Measurements from ENCODE around the gene HNRNPK.
"Not testable (repeated sequence)": the region's sequence is repeated elsewhere in the genome, so short reads cannot be mapped to it uniquely, and the experiment has no call there.

The HNRNPK gene

DNA sequence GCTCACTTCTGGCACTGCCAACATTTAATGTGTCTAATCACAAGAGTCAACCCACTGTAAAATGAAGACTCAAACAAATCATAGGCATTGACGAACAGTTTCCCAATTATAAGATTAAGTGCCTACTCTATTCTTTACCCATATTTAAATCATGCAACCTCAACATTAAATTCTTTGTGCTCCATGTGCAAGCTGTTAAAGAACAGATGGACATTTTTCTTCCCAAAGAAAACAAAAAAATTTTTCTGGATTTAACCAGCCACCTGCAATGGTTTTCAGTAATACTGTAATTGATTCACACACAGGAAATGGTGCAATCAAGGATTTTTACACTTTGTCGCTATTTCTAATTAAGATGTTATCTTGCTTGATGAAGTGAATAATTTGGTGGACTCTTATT lies 3.6 kb downstream of the HNRNPK start:
- no peak for DNase-seq (ENCODE audit: low read depth)

DNA sequence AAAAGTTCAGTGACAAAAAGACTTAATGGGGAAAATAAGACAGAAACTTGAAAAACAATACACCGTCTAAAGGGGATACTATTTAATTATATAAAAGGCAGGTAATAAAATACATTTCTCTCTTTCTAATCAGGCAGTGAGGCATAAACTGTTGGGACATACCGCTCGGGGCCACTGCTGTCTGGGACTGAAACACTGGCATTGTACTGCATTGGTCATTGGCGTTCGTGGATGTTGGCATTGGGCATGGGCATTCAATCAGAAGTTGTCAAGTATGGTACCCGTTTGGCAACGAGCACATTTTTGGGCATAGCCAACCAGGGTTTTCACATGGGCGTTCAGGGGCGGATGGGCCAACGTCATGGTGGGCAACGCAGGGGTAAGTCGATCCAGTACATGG lies 4.7 kb downstream of the HNRNPK start:
- DNase-seq (ENCODE audit: low read depth) = no peak

- no peak for DNase-seq (ENCODE audit: low read depth)
Measured at GRCh38 chr9:83972286-83972685, 7.7 kb downstream of the HNRNPK start.

- DNase-seq (ENCODE audit: low read depth) = no peak
Measured at GRCh38 chr9:83971485-83971884, 8.5 kb downstream of the HNRNPK start.

DNA sequence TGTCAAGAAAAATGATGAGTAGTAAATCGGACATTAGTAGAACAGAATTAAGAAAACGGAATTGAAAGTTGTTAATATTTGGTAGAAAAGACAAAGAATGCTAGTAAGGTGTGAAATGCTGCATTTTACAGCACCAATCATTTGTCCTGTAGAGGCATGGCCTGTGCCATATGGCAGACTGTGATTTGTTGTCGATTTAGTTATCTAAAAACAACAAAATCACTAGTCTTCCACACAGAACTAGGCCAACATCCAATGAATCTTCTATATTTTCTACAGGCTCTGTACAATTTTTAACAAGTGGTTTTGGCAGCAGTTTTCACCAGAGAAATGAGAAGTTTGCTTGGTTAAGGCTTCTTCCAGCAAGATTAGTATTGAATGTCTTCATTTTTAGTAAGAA lies 10.4 kb downstream of the HNRNPK start:
- DNase-seq (ENCODE audit: low read depth) = no peak

DNA sequence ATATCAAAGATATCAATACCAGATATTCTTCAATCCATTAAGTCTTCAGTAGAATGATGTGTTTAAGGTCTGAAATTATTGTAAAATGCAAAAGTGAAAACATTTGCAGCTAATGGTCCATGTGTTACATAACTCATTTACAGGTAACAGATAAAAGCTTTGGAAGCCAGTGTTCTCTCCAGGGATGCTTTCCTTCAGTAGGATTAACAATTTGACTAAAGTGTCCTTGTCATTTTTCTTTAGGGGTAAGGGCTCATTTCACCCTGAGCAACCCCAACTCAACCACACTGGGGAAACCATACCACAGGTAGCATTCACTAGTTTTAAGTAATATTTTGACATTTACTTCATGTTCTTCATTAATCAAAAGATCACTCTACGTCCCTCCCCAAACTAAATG lies 12.9 kb downstream of the HNRNPK start:
- DNase-seq (ENCODE audit: low read depth) = no peak

- no peak for DNase-seq (ENCODE audit: low read depth)
Measured at GRCh38 chr9:83966209-83966582, 13.8 kb downstream of the HNRNPK start.

- peak; percentile 43 for DNase-seq (ENCODE audit: low read depth)
Measured at GRCh38 chr9:83965350-83966208, 14.4 kb downstream of the HNRNPK start.

DNA sequence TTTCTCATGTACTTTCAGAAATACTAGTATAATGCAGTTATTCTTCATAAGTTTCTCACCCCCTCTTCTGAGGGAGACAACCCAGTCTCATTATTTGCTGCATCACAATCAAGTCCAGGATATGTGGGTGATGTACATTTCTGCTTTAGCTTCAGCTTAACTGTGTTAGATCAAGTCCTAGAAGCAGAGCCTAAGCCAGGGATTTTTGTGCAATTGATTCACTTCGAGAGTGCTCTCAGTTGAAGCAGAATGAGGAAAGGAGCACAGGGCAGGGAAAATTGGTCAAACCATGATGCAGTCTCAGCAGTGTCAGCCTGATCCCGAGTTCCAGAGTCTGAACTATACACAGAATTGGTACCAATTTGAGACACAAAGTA lies 15.1 kb downstream of the HNRNPK start:
- peak; percentile 37 for DNase-seq (ENCODE audit: low read depth)

DNA sequence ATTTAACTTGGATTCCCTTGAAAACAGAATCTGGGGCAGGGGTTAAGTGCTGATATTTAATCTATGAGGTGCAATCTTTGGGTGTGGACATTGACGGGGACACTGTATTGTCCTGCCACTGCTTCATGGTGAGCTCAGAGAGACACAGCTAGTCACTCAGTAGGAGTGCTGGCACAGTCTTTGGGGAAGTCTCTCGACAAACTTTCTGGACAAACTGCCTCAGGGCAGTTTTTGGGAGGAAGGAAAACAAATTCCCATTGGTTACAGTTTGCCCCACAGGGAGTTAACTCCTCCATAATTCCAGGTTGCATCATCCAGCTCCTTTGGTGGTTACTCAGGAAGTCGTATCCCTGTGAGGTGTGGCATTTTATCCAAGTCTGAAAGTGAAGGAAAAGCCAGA lies 17.9 kb downstream of the HNRNPK start:
- peak; percentile 40 for DNase-seq (ENCODE audit: low read depth)

DNA sequence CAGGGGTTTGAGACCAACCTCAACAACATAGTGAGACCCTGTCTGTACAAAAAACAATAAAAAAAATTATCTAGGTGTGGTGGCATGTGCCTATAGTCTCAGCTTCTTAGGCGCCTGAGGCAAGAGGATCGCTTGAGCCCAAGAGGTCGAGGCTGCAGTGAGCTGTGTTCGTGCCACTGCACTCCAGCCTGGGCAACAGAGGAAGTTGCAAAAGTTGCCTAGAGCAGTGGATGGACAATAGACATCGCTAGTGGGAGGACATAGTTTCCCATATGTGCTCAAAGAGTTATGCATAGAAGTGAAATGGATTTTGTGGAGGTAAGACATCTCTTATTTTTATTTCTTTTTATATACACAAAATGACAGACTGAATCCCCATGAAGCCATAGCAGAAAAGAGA lies 19.0 kb downstream of the HNRNPK start:
- DNase-seq (ENCODE audit: low read depth) = no peak

- DNase-seq (ENCODE audit: low read depth) = peak; percentile 58
Measured at GRCh38 chr9:83959061-83959460, 21.0 kb downstream of the HNRNPK start.

- no peak for DNase-seq (ENCODE audit: low read depth)
Measured at GRCh38 chr9:83957248-83957513, 22.8 kb downstream of the HNRNPK start.

DNA sequence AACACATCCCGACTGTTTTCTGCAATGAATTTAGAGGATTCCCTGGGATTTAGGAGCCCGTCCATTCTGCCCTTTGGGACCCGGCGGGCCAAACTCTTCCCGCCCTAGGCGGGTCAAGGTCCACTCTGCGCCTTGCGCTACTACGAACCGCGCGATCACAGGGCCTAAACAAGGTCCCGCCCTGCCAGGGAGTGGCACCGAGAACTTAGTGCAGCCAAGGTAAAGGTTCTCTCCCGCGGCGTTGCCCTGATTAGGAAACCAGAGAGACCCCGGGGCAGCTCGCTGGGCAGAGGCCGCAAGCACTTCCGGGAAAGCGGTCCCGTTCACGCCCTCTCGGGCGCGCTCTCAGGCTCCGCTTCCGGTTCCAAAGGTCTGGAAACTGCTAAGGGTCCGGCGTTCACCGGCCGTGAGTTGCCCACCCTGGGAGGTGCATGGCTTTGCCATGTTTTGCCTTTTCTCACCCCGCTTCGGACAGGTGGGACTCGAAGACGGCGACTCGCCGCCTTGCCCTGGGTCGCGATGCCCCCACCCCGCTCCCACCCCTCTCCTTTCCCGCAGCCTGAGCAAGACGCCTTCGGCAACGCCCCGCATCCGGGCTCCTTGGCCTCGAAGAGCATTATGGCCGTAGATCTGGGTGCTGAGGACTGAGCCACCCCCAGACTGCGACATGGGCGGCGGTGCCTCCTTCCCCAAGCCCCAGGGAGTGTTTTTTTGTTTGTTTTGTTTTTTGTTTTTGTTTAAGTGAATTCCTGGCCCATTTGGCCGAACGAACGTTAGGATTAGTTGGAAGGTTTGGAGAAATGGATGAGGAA lies 23.4 kb downstream of the HNRNPK start:
- peak; percentile 82 for DNase-seq (ENCODE audit: low read depth)

- DNase-seq (ENCODE audit: low read depth) = peak; percentile 30
Measured at GRCh38 chr9:83956086-83956435, 24.0 kb downstream of the HNRNPK start.

DNA sequence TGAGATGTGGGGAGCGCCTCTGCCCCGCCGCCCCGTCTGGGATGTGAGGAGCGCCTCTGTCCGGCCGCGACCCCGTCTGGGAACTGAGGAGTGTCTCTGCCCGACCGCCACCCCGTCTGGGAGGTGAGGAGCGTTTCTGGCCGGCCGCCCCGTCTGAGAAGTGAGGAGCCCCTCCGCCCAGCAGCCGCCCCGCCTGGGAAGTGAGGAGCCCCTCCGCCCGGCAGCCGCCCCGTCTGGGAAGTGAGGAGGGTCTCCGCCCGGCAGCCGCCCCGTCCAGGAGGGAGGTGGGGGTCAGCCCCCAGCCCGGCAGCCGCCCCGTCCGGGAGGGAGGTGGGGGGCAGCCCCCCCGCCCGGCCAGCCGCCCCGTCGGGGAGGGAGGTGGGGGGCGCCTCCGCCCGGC lies 31.9 kb downstream of the HNRNPK start:
- DNase-seq (ENCODE audit: low read depth) = not testable (repeated sequence)

- no peak for DNase-seq (ENCODE audit: low read depth)
Measured at GRCh38 chr9:83940590-83941303, 39.3 kb downstream of the HNRNPK start.

DNA sequence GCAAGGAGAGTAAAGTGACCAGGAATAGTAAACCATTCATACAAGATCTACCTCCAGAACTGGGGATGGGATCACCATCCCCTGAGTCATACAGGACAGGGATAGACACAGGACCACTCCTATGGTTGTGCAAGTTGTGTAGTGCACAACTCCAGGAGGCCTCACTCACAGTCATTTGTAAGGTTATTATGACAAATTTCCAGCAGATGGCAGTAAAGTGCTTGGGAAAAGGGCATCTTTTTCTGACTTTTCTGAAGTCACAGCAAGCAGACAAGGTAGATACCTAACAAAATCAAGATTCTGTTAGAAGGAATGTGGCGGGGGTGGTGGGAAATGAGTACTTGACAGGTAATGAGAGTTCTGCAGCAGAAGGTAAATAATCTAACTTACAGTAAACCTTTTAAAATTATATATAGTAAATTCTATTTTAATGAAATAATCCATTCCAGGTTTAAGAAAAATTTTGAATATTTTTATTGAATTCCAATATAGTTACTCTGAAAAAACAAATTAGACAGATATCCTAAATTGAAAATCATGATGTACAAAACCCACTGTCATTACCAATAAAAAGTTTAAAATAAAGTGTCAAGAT lies 42.1 kb downstream of the HNRNPK start:
- peak; percentile 81 for DNase-seq (ENCODE audit: low read depth)

DNA sequence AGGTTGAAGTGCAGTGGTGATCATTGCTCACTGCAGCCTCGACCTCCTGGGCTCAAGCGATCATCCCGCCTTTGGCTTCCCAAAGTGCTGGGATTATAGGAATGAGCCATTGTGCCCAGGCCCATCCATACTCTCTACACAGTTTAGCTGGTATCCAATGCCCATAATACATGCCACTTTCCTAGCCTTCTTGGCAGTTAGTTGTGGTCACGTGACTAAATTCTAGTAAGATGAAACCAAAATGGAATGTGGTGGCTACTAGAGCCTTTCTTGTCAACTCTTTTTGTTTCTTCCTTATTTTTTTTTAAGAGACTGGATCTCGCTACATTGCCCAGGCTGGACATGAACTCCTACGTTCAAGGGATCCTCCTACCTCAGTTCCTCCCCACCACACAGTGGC lies 43.5 kb downstream of the HNRNPK start:
- DNase-seq (ENCODE audit: low read depth) = no peak

- DNase-seq (ENCODE audit: low read depth) = peak; percentile 79
Measured at GRCh38 chr9:83935276-83935935, 44.6 kb downstream of the HNRNPK start.

DNA sequence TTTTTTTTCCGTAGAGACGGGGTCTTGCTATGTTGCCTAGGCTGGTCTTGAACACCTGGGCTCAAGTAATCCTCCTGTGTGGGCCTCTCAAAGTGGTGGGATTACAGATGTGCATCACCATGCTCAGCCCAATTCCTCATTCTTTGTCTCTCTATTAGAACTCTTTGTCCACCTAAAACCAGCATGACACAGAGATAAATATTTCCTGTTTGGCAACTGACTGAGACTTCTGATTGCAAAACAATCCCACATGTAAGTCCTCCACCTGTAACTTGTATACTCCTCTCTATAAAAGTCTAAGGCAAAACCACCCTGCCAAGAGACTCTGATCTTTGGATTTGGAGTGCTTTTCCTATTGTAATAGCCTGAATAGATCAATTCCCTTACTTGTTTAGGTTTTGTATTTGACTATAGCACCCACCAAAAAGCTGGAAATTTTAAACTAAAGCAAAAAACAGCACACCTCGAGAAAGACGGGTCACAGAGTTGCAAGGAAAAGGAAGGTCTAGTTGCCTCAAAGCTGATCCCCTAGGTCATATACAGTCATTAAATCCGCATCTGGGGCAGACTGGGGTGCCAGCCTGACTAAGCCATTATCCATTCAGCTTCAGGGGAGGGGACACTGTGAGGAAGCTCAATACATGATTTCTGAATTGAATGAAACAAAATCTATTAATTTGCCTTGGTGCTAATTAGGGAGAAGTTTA lies 45.3 kb downstream of the HNRNPK start:
- DNase-seq (ENCODE audit: low read depth) = peak; percentile 70

DNA sequence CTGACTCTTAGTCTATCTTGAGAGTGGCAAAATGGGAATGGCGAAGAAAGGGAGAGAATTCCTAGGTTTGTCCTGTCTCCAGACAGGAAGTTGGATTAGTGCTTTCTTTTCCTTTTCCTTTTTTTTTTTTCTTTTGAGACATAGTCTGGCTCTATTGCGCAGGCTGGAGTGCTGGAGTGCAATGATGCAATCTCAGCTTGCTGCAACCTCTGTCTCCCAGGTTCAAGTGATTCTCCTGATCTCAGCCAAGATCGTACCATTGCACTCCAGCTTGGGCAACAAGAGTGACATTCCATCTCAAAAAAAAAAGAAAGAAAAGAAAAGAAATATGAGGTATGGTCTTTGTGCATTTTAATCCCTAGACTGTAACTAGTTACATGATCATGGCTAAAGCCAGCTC lies 46.2 kb downstream of the HNRNPK start:
- peak; percentile 15 for DNase-seq (ENCODE audit: low read depth)

Data from ELR (cell line).